Brain microvascular endothelial cell (primary cell): ENCODE measurements around the gene HERC4.

Source experiments
- DNase-seq: peaks from one replicate; pipeline ENCODE4 v3.0.0-alpha.2; 2020
- H3K27ac ChIP-seq: fragments of 250-450 bp; sonication (Bioruptor Pico); 2 replicates; pipeline ENCODE4 v1.5.1; 2020; ENCODE audit warnings: mild to moderate bottlenecking, moderate library complexity
- H3K27me3 ChIP-seq: fragments of 250-450 bp; sonication (Bioruptor Pico); replicated peaks from 2 replicates; pipeline ENCODE4 v1.5.1; 2020; ENCODE audit warnings: mild to moderate bottlenecking
- H3K36me3 ChIP-seq: fragments of 250-450 bp; sonication (Bioruptor Pico); replicated peaks from 2 replicates; pipeline ENCODE4 v1.5.1; 2020; ENCODE audit warnings: mild to moderate bottlenecking
- H3K4me3 ChIP-seq: 2 replicates; pipeline ENCODE4 v1.5.1; 2011; ENCODE audit warnings: low read depth, mild to moderate bottlenecking, control low read depth, low read length, moderate library complexity
- in situ Hi-C: cut with HindIII; loops from 2 replicates; pipeline ENCODE4 v1.10.0; 2017; ENCODE audit warnings: low sequenced_read_pairs, low pct_ligation_motif_present
- TF ChIP-seq, protein P1 (sequence below): IDR thresholded peaks from 2 replicates; pipeline ENCODE4 v1.5.1; 2011; ENCODE audit warnings: low read depth, mild to moderate bottlenecking, moderate library complexity, low read length, control low read depth, inconsistent platforms; ENCODE audit errors: missing control alignments

The HERC4 gene

DNA sequence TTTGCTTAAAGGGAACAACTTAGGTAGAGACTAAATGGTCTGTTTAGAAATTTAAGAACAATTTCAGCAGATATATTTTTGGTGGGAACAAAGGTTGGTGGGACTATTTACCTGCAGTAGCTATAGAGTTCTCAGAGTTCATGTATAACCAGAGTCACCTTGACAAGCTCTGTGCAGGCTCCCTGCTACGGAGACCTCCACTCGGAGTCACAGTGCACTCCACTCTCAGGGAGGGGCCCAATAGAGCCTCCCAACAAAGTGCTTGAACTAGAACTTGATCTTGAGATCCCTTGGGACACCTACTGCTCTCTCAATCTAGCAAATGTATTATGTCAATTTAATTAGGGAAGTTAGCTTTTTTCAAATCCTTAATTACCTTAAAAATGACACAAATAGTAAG lies 36.5 kb upstream of the HERC4 start:
- H3K36me3 ChIP-seq: no peaks in the 10 kb centered on the region
- in situ Hi-C loops: no loop called here

DNA sequence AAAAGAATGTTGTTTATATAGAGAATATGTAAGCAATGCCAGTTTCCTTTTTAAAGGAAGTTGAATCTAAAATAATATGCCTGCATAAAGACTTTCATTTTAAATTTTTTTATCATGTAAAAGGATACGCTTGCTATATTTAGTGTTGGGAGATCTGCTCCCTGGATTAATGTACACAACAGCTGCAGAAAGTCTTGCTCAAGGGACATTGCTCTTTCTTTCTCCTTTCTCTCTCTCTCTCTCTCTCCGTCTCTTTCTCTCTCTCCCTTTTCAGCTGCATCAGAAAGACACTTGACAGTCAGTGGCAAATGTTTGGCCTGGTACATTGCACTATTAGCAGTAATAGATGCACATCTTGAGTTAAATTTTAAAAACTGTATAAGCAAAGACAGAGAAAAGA lies 34.9 kb upstream of the HERC4 start:
- Histone ChIP-seq H3K27ac (no peak overlapping the region), H3K4me3 (no peak overlapping the region), H3K36me3 (no peaks in the 10 kb centered on the region), H3K27me3 (no peaks in the 10 kb centered on the region)
- no peak for DNase-seq
- TF ChIP-seq, protein P1, sequence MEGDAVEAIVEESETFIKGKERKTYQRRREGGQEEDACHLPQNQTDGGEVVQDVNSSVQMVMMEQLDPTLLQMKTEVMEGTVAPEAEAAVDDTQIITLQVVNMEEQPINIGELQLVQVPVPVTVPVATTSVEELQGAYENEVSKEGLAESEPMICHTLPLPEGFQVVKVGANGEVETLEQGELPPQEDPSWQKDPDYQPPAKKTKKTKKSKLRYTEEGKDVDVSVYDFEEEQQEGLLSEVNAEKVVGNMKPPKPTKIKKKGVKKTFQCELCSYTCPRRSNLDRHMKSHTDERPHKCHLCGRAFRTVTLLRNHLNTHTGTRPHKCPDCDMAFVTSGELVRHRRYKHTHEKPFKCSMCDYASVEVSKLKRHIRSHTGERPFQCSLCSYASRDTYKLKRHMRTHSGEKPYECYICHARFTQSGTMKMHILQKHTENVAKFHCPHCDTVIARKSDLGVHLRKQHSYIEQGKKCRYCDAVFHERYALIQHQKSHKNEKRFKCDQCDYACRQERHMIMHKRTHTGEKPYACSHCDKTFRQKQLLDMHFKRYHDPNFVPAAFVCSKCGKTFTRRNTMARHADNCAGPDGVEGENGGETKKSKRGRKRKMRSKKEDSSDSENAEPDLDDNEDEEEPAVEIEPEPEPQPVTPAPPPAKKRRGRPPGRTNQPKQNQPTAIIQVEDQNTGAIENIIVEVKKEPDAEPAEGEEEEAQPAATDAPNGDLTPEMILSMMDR: no peak
- in situ Hi-C loops: no loop called here

More for the DNA sequence above, 36.5 kb upstream of the HERC4 start:
- no peak overlapping the region for H3K4me3 ChIP-seq
- DNase-seq: no peak
- H3K27ac ChIP-seq: no peak overlapping the region
- TF ChIP-seq, protein P1: no peak
- H3K27me3 ChIP-seq: no peaks in the 10 kb centered on the region

DNA sequence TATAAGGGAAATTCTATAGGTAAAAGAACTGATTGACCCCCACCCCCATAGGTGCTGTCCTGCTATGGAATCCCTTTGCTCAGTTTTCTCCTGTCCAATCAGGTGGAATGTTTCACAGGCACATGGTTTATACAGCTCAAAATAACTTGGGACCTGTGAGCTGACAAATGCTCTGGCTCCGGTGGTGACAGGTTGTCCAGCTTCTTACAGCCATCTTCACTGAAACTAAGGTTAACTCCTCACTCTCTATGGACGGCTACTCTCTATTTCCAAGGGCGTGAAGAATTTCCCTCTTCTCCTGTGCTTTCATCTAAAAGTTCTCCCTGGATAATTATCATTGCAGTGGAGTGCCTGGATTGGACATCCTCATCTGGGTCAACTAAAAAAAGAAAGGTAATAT lies 34.2 kb upstream of the HERC4 start, which contains the start of gene MYPN:
Gene MYPN (plus strand): TSS at position 158 of the 400 bp plus-strand sequence. CDS start 11,951 bp downstream, outside the sequence.
- in situ Hi-C loops: no loop called here
- H3K27ac ChIP-seq: no peak within 1 kb of the TSS

DNA sequence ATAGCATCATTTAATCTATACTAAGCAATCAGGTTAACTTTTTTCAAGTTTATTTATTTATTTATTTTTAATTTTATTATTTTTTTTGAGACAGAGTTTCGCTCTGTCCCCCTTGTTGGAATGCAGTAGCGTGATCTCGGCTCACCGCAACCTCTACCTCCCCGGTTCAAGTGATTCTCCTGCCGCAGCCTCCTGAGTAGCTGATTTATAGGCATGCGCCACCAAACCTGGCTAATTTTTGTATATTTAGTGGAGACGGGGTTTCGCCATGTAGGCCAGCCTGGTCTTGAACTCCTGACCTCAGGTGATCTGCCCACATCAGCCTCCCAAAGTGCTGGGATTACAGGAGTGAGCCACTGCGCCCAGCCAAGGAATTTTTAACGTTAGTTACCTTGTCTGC lies 33.6 kb upstream of the HERC4 start:
- Histone ChIP-seq H3K4me3 (no peak overlapping the region), H3K27ac (no peak overlapping the region), H3K27me3 (no peaks in the 10 kb centered on the region), H3K36me3 (no peaks in the 10 kb centered on the region)
- in situ Hi-C loops: no loop called here
- TF ChIP-seq, protein P1: no peak
- no peak for DNase-seq

More for the DNA sequence above, 34.2 kb upstream of the HERC4 start, which contains the start of gene MYPN:
- Histone ChIP-seq H3K4me3 (no peak within 1 kb of the TSS), H3K27me3 (no peaks in the 10 kb centered on the region), H3K36me3 (no peaks in the 10 kb centered on the region)
- no peak for DNase-seq
- TF ChIP-seq, protein P1: no peak

DNA sequence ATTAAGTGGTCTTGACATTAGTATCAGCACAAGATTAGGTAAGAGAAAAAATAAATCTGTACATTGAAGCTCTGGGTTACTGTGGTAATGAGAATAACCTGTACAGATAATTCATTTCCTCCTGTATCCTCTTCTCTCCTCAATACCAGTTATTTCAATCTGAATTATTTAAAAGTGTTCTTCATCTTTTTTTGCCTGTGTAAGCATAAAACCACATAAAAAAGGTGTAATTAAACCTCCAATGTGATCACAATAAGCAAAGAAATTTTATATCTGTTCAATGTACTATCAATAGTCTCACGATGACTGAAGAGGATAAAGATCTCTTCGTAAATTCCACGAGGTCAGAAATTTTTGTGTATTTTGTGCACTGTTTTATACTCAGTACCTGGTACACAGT lies 33.0 kb upstream of the HERC4 start:
- Histone ChIP-seq H3K27me3 (no peaks in the 10 kb centered on the region), H3K36me3 (no peaks in the 10 kb centered on the region), H3K27ac (no peak overlapping the region), H3K4me3 (no peak overlapping the region)
- in situ Hi-C loops: no loop called here
- TF ChIP-seq, protein P1: no peak
- DNase-seq: no peak

DNA sequence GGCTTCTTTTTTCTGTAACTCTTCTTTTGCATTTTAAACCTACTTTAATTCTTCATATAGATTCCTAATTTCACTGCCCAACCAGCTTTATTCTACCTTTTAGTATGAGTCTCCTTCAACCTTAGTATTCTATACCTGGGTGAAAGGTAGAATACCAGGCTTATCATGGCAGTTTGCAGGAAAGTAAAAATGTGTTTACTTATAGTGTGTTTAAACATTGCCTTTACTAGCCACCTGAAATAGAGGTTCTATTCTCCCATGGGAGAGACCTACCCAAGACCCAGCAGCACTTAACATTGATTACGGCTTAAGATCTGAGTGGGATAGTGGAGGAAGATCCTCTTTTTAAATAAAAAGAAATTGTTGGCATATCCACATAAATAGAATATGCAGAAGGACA lies 32.6 kb upstream of the HERC4 start:
- H3K27ac ChIP-seq: no peak overlapping the region
- TF ChIP-seq, protein P1: no peak

More for the DNA sequence above, 32.6 kb upstream of the HERC4 start:
- Histone ChIP-seq H3K27me3 (no peaks in the 10 kb centered on the region), H3K4me3 (no peak overlapping the region), H3K36me3 (no peaks in the 10 kb centered on the region)
- in situ Hi-C loops: no loop called here
- DNase-seq: no peak
